HEK293 (cell line): Measurements from ENCODE around the gene SAMM50.

Experiments used
- CTCF ChIA-PET: fragments of 350-600 bp; formaldehyde crosslinking; extraction: SDS; loops from one replicate; lab custom pipeline; 2021; ENCODE audit warnings: antibody characterized with exemption; lab: Yijun Ruan, JAX
- POLR2A ChIA-PET: fragments of 300-600 bp; formaldehyde crosslinking; extraction: SDS; loops from one replicate; lab custom pipeline; 2020; ENCODE audit warnings: antibody characterized with exemption, inconsistent platforms; lab: Yijun Ruan, JAX
- H3K27ac ChIP-seq: fragments of 200-500 bp; sonication (Bioruptor generic); 2 replicates; pipeline ENCODE4 v1.5.1; 2014; ENCODE audit warnings: low read depth, low read length, control low read depth, inconsistent platforms; ENCODE audit errors: extremely low read depth
- H3K36me3 ChIP-seq, 2 experiments: fragments of 200-500 bp in 1 of 2; sonication (Bioruptor generic) in 1 of 2; 1 replicate in 1 of 2; 2 replicates in 1 of 2; pipeline ENCODE4 v1.5.1; 2014 to 2017; ENCODE audit warnings: inconsistent platforms in 2 of 2, low read length in 2 of 2; ENCODE audit not compliant: control insufficient read depth in 2 of 2, insufficient read depth in 1 of 2
- H3K4me1 ChIP-seq: fragments of 200-500 bp; sonication (Bioruptor generic); 2 replicates; pipeline ENCODE4 v1.5.1; 2014; ENCODE audit warnings: mild to moderate bottlenecking, low read length, inconsistent platforms; ENCODE audit not compliant: control insufficient read depth, insufficient read depth
- H3K4me3 ChIP-seq: 2 replicates; pipeline ENCODE4 v1.5.1; 2011; ENCODE audit warnings: low read depth, mild to moderate bottlenecking, control low read depth, low read length, moderate library complexity
- H3K9me3 ChIP-seq: fragments of 200-500 bp; sonication (Bioruptor generic); 2 replicates; pipeline ENCODE4 v1.5.1; 2014; ENCODE audit warnings: low read depth, low read length, inconsistent platforms; ENCODE audit not compliant: control insufficient read depth, insufficient read depth
- HOXD13 ChIP-seq: sonication (generic); formaldehyde crosslinking; IDR thresholded peaks from 2 replicates; pipeline ENCODE4 v1.8.0; 2022; ENCODE audit warnings: missing genetic modification reagents, borderline replicate concordance
- MYNN ChIP-seq: fragments of 450-650 bp; formaldehyde crosslinking; IDR thresholded peaks from 2 replicates; pipeline ENCODE4 v1.5.1; 2016; ENCODE audit warnings: missing biosample characterization, missing genetic modification characterization, borderline replicate concordance
- SALL2 ChIP-seq: fragments of 450-650 bp; formaldehyde crosslinking; IDR thresholded peaks from 2 replicates; pipeline ENCODE4 v1.5.0; 2017; ENCODE audit warnings: missing biosample characterization, mild to moderate bottlenecking, missing genetic modification characterization, borderline replicate concordance
- SP3 ChIP-seq: fragments of 450-650 bp; formaldehyde crosslinking; IDR thresholded peaks from 2 replicates; pipeline ENCODE4 v1.5.1; 2016; ENCODE audit warnings: missing biosample characterization, missing genetic modification characterization
- SP7 ChIP-seq: fragments of 450-650 bp; formaldehyde crosslinking; IDR thresholded peaks from 2 replicates; pipeline ENCODE4 v1.5.1; 2016; ENCODE audit warnings: missing biosample characterization, missing genetic modification characterization
- ZFP3 ChIP-seq: fragments of 450-650 bp; formaldehyde crosslinking; IDR thresholded peaks from 2 replicates; pipeline ENCODE4 v1.5.1; 2016; ENCODE audit warnings: low read depth, missing biosample characterization, missing genetic modification characterization
- ZNF10 ChIP-seq: fragments of 450-650 bp; formaldehyde crosslinking; IDR thresholded peaks from 2 replicates; pipeline ENCODE4 v1.5.1; 2017; ENCODE audit warnings: missing biosample characterization, missing genetic modification characterization
- ZNF112 ChIP-seq: fragments of 450-650 bp; formaldehyde crosslinking; IDR thresholded peaks from 2 replicates; pipeline ENCODE4 v1.5.0; 2017; ENCODE audit warnings: missing biosample characterization, missing genetic modification characterization
- ZNF132 ChIP-seq: fragments of 450-650 bp; formaldehyde crosslinking; IDR thresholded peaks from 2 replicates; pipeline ENCODE4 v1.5.1; 2017; ENCODE audit warnings: missing biosample characterization, missing genetic modification characterization, borderline replicate concordance
- ZNF138 ChIP-seq: fragments of 450-650 bp; formaldehyde crosslinking; IDR thresholded peaks from 2 replicates; pipeline ENCODE4 v1.5.1; 2016; ENCODE audit warnings: missing biosample characterization, missing genetic modification characterization, borderline replicate concordance
- ZNF184 ChIP-seq: fragments of 450-650 bp; IDR thresholded peaks from 2 replicates; pipeline ENCODE4 v1.5.1; 2018; ENCODE audit warnings: missing biosample characterization, mild to moderate bottlenecking, missing genetic modification characterization
- ZNF19 ChIP-seq: fragments of 450-650 bp; formaldehyde crosslinking; IDR thresholded peaks from 2 replicates; pipeline ENCODE4; 2016; ENCODE audit warnings: missing biosample characterization, missing genetic modification characterization, low read depth
- ZNF311 ChIP-seq: fragments of 450-650 bp; formaldehyde crosslinking; IDR thresholded peaks from 2 replicates; pipeline ENCODE4 v1.5.1; 2017; ENCODE audit warnings: missing biosample characterization, missing genetic modification characterization, borderline replicate concordance
- ZNF404 ChIP-seq: fragments of 450-650 bp; formaldehyde crosslinking; IDR thresholded peaks from 2 replicates; pipeline ENCODE4 v1.5.1; 2017; ENCODE audit warnings: missing biosample characterization, missing genetic modification characterization
- ZNF473 ChIP-seq: fragments of 450-650 bp; formaldehyde crosslinking; IDR thresholded peaks from 2 replicates; pipeline ENCODE4 v1.5.1; 2017; ENCODE audit warnings: missing biosample characterization, missing genetic modification characterization
- ZNF555 ChIP-seq: fragments of 450-650 bp; formaldehyde crosslinking; conservative IDR thresholded peaks from 2 replicates; pipeline ENCODE4 v1.5.1; 2017; ENCODE audit warnings: missing biosample characterization, mild to moderate bottlenecking, missing genetic modification characterization, inconsistent platforms
- ZNF571 ChIP-seq: fragments of 450-650 bp; formaldehyde crosslinking; IDR thresholded peaks from 2 replicates; pipeline ENCODE4 v1.5.0; 2017; ENCODE audit warnings: missing biosample characterization, missing genetic modification characterization
- ZNF600 ChIP-seq: fragments of 450-650 bp; formaldehyde crosslinking; IDR thresholded peaks from 2 replicates; pipeline ENCODE4 v1.5.1; 2016; ENCODE audit warnings: missing biosample characterization, missing genetic modification characterization
- ZNF624 ChIP-seq: fragments of 450-650 bp; formaldehyde crosslinking; IDR thresholded peaks from 2 replicates; pipeline ENCODE4 v1.5.1; 2017; ENCODE audit warnings: missing biosample characterization, missing genetic modification characterization
- ZNF629 ChIP-seq: fragments of 450-650 bp; formaldehyde crosslinking; IDR thresholded peaks from 2 replicates; pipeline ENCODE4 v1.5.1; 2017; ENCODE audit warnings: missing biosample characterization, missing genetic modification characterization
- ZNF654 ChIP-seq: fragments of 450-650 bp; formaldehyde crosslinking; IDR thresholded peaks from 2 replicates; pipeline ENCODE4 v1.5.1; 2016; ENCODE audit warnings: low read depth, missing biosample characterization, missing genetic modification characterization
- ZNF660 ChIP-seq: fragments of 450-650 bp; IDR thresholded peaks from 2 replicates; pipeline ENCODE4 v1.5.1; 2018; ENCODE audit warnings: missing biosample characterization, mild to moderate bottlenecking, missing genetic modification characterization
- ZNF791 ChIP-seq: fragments of 450-650 bp; formaldehyde crosslinking; IDR thresholded peaks from 2 replicates; pipeline ENCODE4 v1.5.1; 2016; ENCODE audit warnings: missing biosample characterization, missing genetic modification characterization
- ZSCAN30 ChIP-seq: fragments of 450-650 bp; IDR thresholded peaks from 2 replicates; pipeline ENCODE4 v1.5.1; 2018; ENCODE audit warnings: missing biosample characterization, mild to moderate bottlenecking, missing genetic modification characterization, moderate library complexity
- TF ChIP-seq, protein P1 (sequence below): fragments of 450-650 bp; formaldehyde crosslinking; conservative IDR thresholded peaks from 2 replicates; pipeline ENCODE4 v1.5.1; 2016; ENCODE audit warnings: low read depth, missing biosample characterization, missing genetic modification characterization
- TF ChIP-seq, protein P2 (sequence below): fragments of 450-650 bp; formaldehyde crosslinking; IDR thresholded peaks from 2 replicates; pipeline ENCODE4; 2016; ENCODE audit warnings: missing biosample characterization, missing genetic modification characterization
- TF ChIP-seq, protein P3 (sequence below): fragments of 450-650 bp; formaldehyde crosslinking; IDR thresholded peaks from 2 replicates; pipeline ENCODE4 v1.5.1; 2017; ENCODE audit warnings: missing biosample characterization, missing genetic modification characterization

SAMM50 gene

GRCh38 chr22:43995057-43995685, 39.9 kb downstream of the SAMM50 start (continued):
- no peak for TF ChIP-seq ZNF404
- TF ChIP-seq ZNF555 (tag by site-specific recombination), result no peak
- no peak for TF ChIP-seq SP7
- no peak for TF ChIP-seq ZSCAN30 (tag by site-specific recombination)
- TF ChIP-seq, protein P1, sequence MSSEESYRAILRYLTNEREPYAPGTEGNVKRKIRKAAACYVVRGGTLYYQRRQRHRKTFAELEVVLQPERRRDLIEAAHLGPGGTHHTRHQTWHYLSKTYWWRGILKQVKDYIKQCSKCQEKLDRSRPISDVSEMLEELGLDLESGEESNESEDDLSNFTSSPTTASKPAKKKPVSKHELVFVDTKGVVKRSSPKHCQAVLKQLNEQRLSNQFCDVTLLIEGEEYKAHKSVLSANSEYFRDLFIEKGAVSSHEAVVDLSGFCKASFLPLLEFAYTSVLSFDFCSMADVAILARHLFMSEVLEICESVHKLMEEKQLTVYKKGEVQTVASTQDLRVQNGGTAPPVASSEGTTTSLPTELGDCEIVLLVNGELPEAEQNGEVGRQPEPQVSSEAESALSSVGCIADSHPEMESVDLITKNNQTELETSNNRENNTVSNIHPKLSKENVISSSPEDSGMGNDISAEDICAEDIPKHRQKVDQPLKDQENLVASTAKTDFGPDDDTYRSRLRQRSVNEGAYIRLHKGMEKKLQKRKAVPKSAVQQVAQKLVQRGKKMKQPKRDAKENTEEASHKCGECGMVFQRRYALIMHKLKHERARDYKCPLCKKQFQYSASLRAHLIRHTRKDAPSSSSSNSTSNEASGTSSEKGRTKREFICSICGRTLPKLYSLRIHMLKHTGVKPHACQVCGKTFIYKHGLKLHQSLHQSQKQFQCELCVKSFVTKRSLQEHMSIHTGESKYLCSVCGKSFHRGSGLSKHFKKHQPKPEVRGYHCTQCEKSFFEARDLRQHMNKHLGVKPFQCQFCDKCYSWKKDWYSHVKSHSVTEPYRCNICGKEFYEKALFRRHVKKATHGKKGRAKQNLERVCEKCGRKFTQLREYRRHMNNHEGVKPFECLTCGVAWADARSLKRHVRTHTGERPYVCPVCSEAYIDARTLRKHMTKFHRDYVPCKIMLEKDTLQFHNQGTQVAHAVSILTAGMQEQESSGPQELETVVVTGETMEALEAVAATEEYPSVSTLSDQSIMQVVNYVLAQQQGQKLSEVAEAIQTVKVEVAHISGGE, result no peak
- TF ChIP-seq ZNF138 (tag by site-specific recombination), result no peak
- no peak for TF ChIP-seq ZFP3 (tag by site-specific recombination)
- no peak for TF ChIP-seq ZNF311 (tag by site-specific recombination)
- no peak for TF ChIP-seq ZNF112 (tag by site-specific recombination)
- no peak for TF ChIP-seq ZNF132
- no peak for TF ChIP-seq ZNF629
- no peak for TF ChIP-seq ZNF571 (tag by site-specific recombination)

GRCh38 chr22:43995798-43996169, 40.5 kb downstream of the SAMM50 start:
- Histone ChIP-seq H3K36me3 (peaks cover 14 to 87% of the 10 kb centered on the region in 2 experiments; a peak in 2 of 3 replicates), H3K9me3 (no peaks in the 10 kb centered on the region), H3K4me3 (no peak overlapping the region), H3K27ac (no peak overlapping the region), H3K4me1 (no peaks in the 10 kb centered on the region)
- CTCF ChIA-PET, result interaction anchor here (0.7 to 4.7 kb wide), 6 partner anchors 86 to 630 kb away, joined by 3 to 120 read pairs (median 16); no protein-coding TSS in a partner anchor
- TF ChIP-seq SALL2 (tag by site-specific recombination) (no peak), SP3 (tag by site-specific recombination) (no peak), ZNF629 (no peak), ZNF19 (tag by site-specific recombination) (no peak), ZSCAN30 (tag by site-specific recombination) (no peak), MYNN (tag by site-specific recombination) (no peak), ZNF184 (tag by site-specific recombination) (no peak), ZNF112 (tag by site-specific recombination) (no peak), ZNF624 (no peak), ZNF791 (tag by site-specific recombination) (no peak), ZNF473 (tag by site-specific recombination) (no peak), ZNF660 (no peak)
- POLR2A ChIA-PET, result no interaction called here

GRCh38 chr22:43996170-43996980, 41.1 kb downstream of the SAMM50 start:
- Histone ChIP-seq H3K4me3 (no peak overlapping the region), H3K9me3 (no peaks in the 10 kb centered on the region), H3K36me3 (peaks cover 12 to 83% of the 10 kb centered on the region in 2 experiments; a peak in 2 of 3 replicates), H3K27ac (no peak overlapping the region), H3K4me1 (no peaks in the 10 kb centered on the region)
- POLR2A ChIA-PET, result no interaction called here
- CTCF ChIA-PET, result interaction anchor here (0.6 to 4.7 kb wide), 6 partner anchors 42 to 334 kb away, joined by 3 to 120 read pairs (median 4); no protein-coding TSS in a partner anchor
- TF ChIP-seq, protein P2, sequence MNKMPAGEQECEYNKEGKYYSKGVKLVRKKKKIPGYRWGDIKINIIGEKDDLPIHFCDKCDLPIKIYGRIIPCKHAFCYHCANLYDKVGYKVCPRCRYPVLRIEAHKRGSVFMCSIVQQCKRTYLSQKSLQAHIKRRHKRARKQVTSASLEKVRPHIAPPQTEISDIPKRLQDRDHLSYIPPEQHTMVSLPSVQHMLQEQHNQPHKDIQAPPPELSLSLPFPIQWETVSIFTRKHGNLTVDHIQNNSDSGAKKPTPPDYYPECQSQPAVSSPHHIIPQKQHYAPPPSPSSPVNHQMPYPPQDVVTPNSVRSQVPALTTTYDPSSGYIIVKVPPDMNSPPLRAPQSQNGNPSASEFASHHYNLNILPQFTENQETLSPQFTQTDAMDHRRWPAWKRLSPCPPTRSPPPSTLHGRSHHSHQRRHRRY, result no peak
- no peak for TF ChIP-seq ZNF654 (tag by site-specific recombination)
- TF ChIP-seq HOXD13 (CRISPR knock-in tag), result no peak
- TF ChIP-seq, protein P3, sequence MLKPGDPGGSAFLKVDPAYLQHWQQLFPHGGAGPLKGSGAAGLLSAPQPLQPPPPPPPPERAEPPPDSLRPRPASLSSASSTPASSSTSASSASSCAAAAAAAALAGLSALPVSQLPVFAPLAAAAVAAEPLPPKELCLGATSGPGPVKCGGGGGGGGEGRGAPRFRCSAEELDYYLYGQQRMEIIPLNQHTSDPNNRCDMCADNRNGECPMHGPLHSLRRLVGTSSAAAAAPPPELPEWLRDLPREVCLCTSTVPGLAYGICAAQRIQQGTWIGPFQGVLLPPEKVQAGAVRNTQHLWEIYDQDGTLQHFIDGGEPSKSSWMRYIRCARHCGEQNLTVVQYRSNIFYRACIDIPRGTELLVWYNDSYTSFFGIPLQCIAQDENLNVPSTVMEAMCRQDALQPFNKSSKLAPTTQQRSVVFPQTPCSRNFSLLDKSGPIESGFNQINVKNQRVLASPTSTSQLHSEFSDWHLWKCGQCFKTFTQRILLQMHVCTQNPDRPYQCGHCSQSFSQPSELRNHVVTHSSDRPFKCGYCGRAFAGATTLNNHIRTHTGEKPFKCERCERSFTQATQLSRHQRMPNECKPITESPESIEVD, result no peak
- no peak for TF ChIP-seq ZNF600 (tag by site-specific recombination)
- TF ChIP-seq ZNF10, result no peak
